ENCODE measurements around the gene SGCA. TPM values are rescaled to one million over a fixed set of nuclear protein-coding genes. Genes with fewer than 3 reads are reported as not detected.
A peak's percentile ranks its signal among the peaks of the same experiment; 100 is the strongest.

Gene SGCA
- total and polyA plus RNA-seq, 2 of the 13 experiments (the other 11 are each of a cell fraction or from before 2014, with no cell fraction given) = not detected

DNA sequence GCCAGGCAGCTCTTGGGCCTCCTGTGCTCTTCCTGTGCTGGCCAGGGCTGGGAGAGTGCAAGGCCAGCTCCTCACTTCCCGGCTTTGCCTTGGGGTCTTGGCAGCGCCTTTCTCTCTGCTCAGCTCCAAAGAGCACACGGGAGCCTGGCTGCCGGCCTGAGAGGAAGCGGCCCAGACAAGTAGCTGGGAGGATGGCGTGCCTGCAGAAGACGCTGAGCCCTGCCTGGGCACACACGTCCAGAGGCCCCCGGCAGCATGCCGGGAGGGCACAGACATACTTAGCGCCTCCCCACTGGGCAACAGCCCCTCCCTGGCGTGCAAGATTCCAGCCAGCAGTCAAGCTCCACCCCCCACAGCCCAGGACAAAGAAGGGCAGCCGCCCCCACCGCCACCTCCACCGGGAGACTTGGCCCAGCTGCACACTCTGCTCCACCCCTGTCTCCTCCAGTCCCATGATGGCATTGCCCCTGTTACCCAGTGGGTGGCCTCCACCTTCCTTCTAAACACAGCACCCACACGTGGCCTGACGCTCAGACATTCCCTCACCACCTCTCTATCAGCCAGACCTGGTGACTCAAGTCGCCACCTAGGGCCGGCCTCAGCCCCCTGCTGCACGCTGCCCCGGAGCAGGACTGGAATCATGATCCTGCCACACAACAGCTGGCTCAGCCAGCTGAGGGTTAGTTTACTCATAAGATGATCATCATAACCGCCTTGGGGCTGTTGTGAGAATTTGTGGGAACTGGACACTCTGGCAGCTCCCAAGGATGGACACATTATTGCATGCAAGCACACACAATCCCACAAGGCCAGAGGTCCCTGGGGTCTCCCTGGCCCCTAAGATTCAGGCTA, 12.4 kb downstream of the SGCA start (continued):
- TF ChIP-seq, protein P1, sequence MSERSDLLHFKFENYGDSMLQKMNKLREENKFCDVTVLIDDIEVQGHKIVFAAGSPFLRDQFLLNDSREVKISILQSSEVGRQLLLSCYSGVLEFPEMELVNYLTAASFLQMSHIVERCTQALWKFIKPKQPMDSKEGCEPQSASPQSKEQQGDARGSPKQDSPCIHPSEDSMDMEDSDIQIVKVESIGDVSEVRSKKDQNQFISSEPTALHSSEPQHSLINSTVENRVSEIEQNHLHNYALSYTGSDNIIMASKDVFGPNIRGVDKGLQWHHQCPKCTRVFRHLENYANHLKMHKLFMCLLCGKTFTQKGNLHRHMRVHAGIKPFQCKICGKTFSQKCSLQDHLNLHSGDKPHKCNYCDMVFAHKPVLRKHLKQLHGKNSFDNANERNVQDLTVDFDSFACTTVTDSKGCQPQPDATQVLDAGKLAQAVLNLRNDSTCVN (CRISPR knock-in tag; IDR thresholded peaks at IDR 0.05; ENCODE audit: borderline replicate concordance) = no peak; the same call in 1 of the 2 replicates
- TF ChIP-seq ZBTB4 (CRISPR knock-in tag; IDR thresholded peaks at IDR 0.05; ENCODE audit: borderline replicate concordance) (no peak), ZNF3 (CRISPR knock-in tag; IDR thresholded peaks at IDR 0.05) (no peak), ZFP41 (CRISPR knock-in tag; IDR thresholded peaks at IDR 0.05; ENCODE audit: borderline replicate concordance) (no peak), KDM1A (CRISPR knock-in tag; IDR thresholded peaks at IDR 0.05) (no peak), EEA1 (CRISPR knock-in tag; IDR thresholded peaks at IDR 0.05; ENCODE audit: borderline replicate concordance) (no peak), SYNCRIP (IDR thresholded peaks at IDR 0.05; ENCODE audit: insufficient read depth, low read depth, low read length) (no peak), CREB1 (IDR thresholded peaks at IDR 0.05) (no peak), CREB1 (CRISPR knock-in tag; IDR thresholded peaks at IDR 0.05) (no peak), NFYC (CRISPR knock-in tag; IDR thresholded peaks at IDR 0.05) (no peak), SP5 (CRISPR knock-in tag; IDR thresholded peaks at IDR 0.05; ENCODE audit: borderline replicate concordance, low read depth) (peak; percentile 13; the same call in 1 of the 2 replicates), ETV6 (CRISPR knock-in tag; conservative IDR thresholded peaks at IDR 0.05) (no peak), SPEN (CRISPR knock-in tag; IDR thresholded peaks at IDR 0.05; ENCODE audit: low read depth) (no peak), XBP1 (CRISPR knock-in tag; IDR thresholded peaks at IDR 0.05) (no peak), RNF219 (CRISPR knock-in tag; IDR thresholded peaks at IDR 0.05) (no peak)
- TF ChIP-seq, protein P2, sequence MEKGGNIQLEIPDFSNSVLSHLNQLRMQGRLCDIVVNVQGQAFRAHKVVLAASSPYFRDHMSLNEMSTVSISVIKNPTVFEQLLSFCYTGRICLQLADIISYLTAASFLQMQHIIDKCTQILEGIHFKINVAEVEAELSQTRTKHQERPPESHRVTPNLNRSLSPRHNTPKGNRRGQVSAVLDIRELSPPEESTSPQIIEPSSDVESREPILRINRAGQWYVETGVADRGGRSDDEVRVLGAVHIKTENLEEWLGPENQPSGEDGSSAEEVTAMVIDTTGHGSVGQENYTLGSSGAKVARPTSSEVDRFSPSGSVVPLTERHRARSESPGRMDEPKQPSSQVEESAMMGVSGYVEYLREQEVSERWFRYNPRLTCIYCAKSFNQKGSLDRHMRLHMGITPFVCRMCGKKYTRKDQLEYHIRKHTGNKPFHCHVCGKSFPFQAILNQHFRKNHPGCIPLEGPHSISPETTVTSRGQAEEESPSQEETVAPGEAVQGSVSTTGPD (CRISPR knock-in tag; IDR thresholded peaks at IDR 0.05) = no peak
- TF ChIP-seq, protein P3, sequence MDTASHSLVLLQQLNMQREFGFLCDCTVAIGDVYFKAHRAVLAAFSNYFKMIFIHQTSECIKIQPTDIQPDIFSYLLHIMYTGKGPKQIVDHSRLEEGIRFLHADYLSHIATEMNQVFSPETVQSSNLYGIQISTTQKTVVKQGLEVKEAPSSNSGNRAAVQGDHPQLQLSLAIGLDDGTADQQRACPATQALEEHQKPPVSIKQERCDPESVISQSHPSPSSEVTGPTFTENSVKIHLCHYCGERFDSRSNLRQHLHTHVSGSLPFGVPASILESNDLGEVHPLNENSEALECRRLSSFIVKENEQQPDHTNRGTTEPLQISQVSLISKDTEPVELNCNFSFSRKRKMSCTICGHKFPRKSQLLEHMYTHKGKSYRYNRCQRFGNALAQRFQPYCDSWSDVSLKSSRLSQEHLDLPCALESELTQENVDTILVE (CRISPR knock-in tag; IDR thresholded peaks at IDR 0.05) = no peak
- TF ChIP-seq, protein P4, sequence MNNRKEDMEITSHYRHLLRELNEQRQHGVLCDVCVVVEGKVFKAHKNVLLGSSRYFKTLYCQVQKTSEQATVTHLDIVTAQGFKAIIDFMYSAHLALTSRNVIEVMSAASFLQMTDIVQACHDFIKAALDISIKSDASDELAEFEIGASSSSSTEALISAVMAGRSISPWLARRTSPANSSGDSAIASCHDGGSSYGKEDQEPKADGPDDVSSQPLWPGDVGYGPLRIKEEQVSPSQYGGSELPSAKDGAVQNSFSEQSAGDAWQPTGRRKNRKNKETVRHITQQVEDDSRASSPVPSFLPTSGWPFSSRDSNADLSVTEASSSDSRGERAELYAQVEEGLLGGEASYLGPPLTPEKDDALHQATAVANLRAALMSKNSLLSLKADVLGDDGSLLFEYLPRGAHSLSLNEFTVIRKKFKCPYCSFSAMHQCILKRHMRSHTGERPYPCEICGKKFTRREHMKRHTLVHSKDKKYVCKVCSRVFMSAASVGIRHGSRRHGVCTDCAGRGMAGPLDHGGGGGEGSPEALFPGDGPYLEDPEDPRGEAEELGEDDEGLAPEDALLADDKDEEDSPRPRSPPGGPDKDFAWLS (CRISPR knock-in tag; IDR thresholded peaks at IDR 0.05; ENCODE audit: borderline replicate concordance) = no peak
